Body of pancreas (tissue), 4 donors: ENCODE data around the gene PHETA1.

Source experiments
- CTCF ChIP-seq, 7 experiments: fragments of 450-650 bp in 4 of 7; fragments of 200-600 bp in 3 of 7; sonication (generic) in 3 of 7; IDR thresholded peaks; one replicate each; pipeline ENCODE4 v1.5.1; 2016 to 2019; ENCODE audit warnings: antibody characterized with exemption in 7 of 7
- POLR2A ChIP-seq, 3 donors: fragments of 450-650 bp; IDR thresholded peaks; one replicate each; pipeline ENCODE4 v1.6.1; 2016; ENCODE audit warnings: antibody characterized with exemption in 3 of 3, mild to moderate bottlenecking in 2 of 3

DNA sequence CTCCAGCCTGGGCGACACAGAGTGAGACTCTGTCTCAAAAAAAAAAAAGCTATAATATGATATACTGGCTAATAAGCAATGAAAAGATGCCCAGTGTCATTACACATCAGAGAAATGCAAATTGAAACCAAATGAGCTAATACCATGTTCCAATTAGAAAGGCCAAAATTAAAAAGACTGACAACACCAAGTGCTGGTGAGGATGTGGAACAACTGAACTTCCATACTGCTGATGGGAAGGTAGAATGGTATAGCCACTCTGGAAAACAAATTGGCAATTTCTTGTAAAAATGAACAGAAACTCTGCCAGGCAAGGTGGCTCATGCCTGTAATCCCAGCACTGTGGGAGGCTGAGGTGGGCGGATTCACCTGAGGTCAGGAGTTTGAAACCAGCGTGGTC, 8.5 kb upstream of the PHETA1 start:
- no peak for TF ChIP-seq CTCF (IDR thresholded peaks at IDR 0.05)
- no peak for TF ChIP-seq POLR2A (IDR thresholded peaks at IDR 0.05)
